HG02588 (cell line): ENCODE measurements around the gene TPPP2.
"Not testable (repeated sequence)": the region's sequence is repeated elsewhere in the genome, so short reads cannot be mapped to it uniquely, and the experiment has no call there.

Experiments used
- ATAC-seq: cut with Tn5 transposase; IDR thresholded peaks from one replicate; pipeline ENCODE4 v1.9.1; 2021; ENCODE audit warnings: mild to moderate bottlenecking, moderate library complexity; ENCODE audit not compliant: unreplicated experiment

Gene TPPP2

GRCh38 chr14:21037156-21037555, 7.1 kb downstream of the TPPP2 start:
- ATAC-seq, result no peak

- ATAC-seq, result no peak
Measured at GRCh38 chr14:21038441-21039422, 8.7 kb downstream of the TPPP2 start.

GRCh38 chr14:21039585-21040369, 9.8 kb downstream of the TPPP2 start:
- ATAC-seq, result no peak

- ATAC-seq, result no peak
Measured at GRCh38 chr14:21040370-21040925, 10.4 kb downstream of the TPPP2 start.

GRCh38 chr14:21040941-21041340, 10.9 kb downstream of the TPPP2 start:
- not testable (repeated sequence) for ATAC-seq

- ATAC-seq, result no peak
Measured at GRCh38 chr14:21041676-21042433, 11.8 kb downstream of the TPPP2 start, which contains the start of gene RNASE7. Gene RNASE7 (plus strand): TSS chr14:21042362. CDS start chr14:21042993, 631 bp downstream.

GRCh38 chr14:21042918-21043317, 12.9 kb downstream of the TPPP2 start:
- ATAC-seq, result no peak

GRCh38 chr14:21043387-21043973, 13.5 kb downstream of the TPPP2 start:
- no peak for ATAC-seq

- no peak for ATAC-seq
Measured at GRCh38 chr14:21043974-21044618, 14.1 kb downstream of the TPPP2 start.

GRCh38 chr14:21047378-21047781, 17.4 kb downstream of the TPPP2 start:
- no peak for ATAC-seq

- no peak for ATAC-seq
Measured at GRCh38 chr14:21048638-21049037, 18.6 kb downstream of the TPPP2 start.

- ATAC-seq, result no peak
Measured at GRCh38 chr14:21049271-21049673, 19.3 kb downstream of the TPPP2 start.

- ATAC-seq, result no peak
Measured at GRCh38 chr14:21050597-21050996, 20.6 kb downstream of the TPPP2 start.

GRCh38 chr14:21053184-21054122, 23.4 kb downstream of the TPPP2 start:
- no peak for ATAC-seq

- no peak for ATAC-seq
Measured at GRCh38 chr14:21054123-21054767, 24.2 kb downstream of the TPPP2 start.

GRCh38 chr14:21054768-21055145, 24.7 kb downstream of the TPPP2 start:
- no peak for ATAC-seq

- ATAC-seq, result no peak
Measured at GRCh38 chr14:21055432-21056117, 25.6 kb downstream of the TPPP2 start.
